GM23248 (cell line): ENCODE measurements around the gene SPPL2A.

Experiments used
- EZH2 ChIP-seq: fragments of 200-600 bp; sonication (generic); IDR thresholded peaks from 2 replicates; pipeline ENCODE4 v1.6.1; 2018; ENCODE audit warnings: antibody characterized with exemption, mild to moderate bottlenecking; ENCODE audit not compliant: insufficient read depth, poor library complexity, severe bottlenecking
- EZH2phosphoT487 ChIP-seq: fragments of 200-600 bp; sonication (generic); IDR thresholded peaks from 2 replicates; pipeline ENCODE4 v1.6.1; 2018; ENCODE audit warnings: antibody characterized with exemption, moderate library complexity, mild to moderate bottlenecking, low read depth; ENCODE audit not compliant: insufficient read depth

DNA sequence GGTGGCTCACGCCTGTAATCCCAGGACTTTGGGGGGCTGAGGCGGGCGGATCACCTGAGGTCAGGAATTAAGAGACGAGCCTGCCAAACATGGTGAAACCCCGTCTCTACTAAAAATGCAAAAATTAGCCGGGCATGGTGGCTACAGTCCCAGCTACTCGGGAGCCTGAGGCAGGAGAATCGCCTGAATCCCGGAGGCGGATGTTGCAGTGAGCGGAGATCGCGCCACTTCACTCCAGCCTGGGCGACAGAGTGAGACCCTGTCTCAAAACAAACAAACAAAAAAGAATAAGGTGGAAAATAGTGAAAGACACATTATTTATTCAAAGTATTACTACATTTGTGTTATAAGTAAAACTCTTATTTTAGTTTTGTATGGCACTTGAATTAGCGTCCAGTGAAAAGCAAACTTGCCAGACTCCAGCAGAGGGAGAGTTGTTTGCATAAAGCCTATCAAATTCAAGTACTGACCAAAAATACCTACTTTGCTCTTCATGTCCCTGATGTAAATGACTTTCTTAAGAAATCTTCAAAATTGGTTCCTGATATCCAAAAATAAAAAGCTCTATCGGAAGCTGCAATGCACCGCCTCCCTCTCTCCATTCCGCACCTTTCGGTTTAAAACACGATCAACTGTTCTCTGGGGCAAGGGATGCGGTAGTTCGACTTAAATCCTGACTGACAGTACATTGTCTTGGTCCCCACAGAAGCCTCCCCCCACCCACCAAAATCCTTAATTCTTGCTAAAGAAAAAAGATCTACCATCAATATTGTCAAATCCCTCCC, 80.1 kb downstream of the SPPL2A start:
- TF ChIP-seq EZH2phosphoT487: no peak
- no peak for TF ChIP-seq EZH2
